Stimulated activated naive CD4-positive, alpha-beta T cell treated with Interleukin-2 at 50 U/mL for 16 hours (primary cell): ENCODE data around the gene MAPK11.

ENCODE experiments used
- DNase-seq: peaks from one replicate; lab custom pipeline; 2025; lab: John Stamatoyannopoulos, UW

MAPK11 gene

GRCh38 chr22:50293441-50294318 is 23.5 kb upstream of the MAPK11 start:
- DNase-seq = no peak

GRCh38 chr22:50292643-50293440 is 22.7 kb upstream of the MAPK11 start:
- no peak for DNase-seq

GRCh38 chr22:50289942-50290630 is 19.9 kb upstream of the MAPK11 start:
- no peak for DNase-seq

GRCh38 chr22:50289151-50289941 is 19.2 kb upstream of the MAPK11 start:
- no peak for DNase-seq

- no peak for DNase-seq
Measured at GRCh38 chr22:50287731-50288130, 17.6 kb upstream of the MAPK11 start.

GRCh38 chr22:50286701-50287318 is 16.6 kb upstream of the MAPK11 start:
- no peak for DNase-seq

- DNase-seq = no peak
Measured at GRCh38 chr22:50286275-50286674, 16.1 kb upstream of the MAPK11 start.

GRCh38 chr22:50285568-50286229 is 15.5 kb upstream of the MAPK11 start:
- no peak for DNase-seq

- DNase-seq = no peak
Measured at GRCh38 chr22:50284479-50284878, 14.3 kb upstream of the MAPK11 start.

- DNase-seq = no peak
Measured at GRCh38 chr22:50283821-50284220, 13.6 kb upstream of the MAPK11 start.

- no peak for DNase-seq
Measured at GRCh38 chr22:50282361-50283155, 12.4 kb upstream of the MAPK11 start.

GRCh38 chr22:50281957-50282356 is 11.8 kb upstream of the MAPK11 start:
- no peak for DNase-seq

- no peak for DNase-seq
Measured at GRCh38 chr22:50281384-50281760, 11.2 kb upstream of the MAPK11 start.

GRCh38 chr22:50280708-50281383 is 10.7 kb upstream of the MAPK11 start:
- no peak for DNase-seq

GRCh38 chr22:50280022-50280707 is 10.0 kb upstream of the MAPK11 start:
- no peak for DNase-seq

- DNase-seq = no peak
Measured at GRCh38 chr22:50278956-50279619, 8.9 kb upstream of the MAPK11 start.

GRCh38 chr22:50278461-50278860 is 8.3 kb upstream of the MAPK11 start:
- no peak for DNase-seq

- DNase-seq = no peak
Measured at GRCh38 chr22:50277761-50278160, 7.6 kb upstream of the MAPK11 start.
